SK-N-SH treated with all-trans-retinoic acid at 6 μM for 48 hours (cell line): ENCODE results near the gene FHIT.

Source experiments
- ATAC-seq: fragments of 200-7000 bp; cut with Tn5 transposase; 3 replicates; pipeline ENCODE4 v1.9.1; 2020; ENCODE audit warnings: mild to moderate bottlenecking, moderate library complexity
- ARNTL ChIP-seq: fragments of 450-650 bp; formaldehyde crosslinking; IDR thresholded peaks from 2 replicates; pipeline ENCODE4 v1.5.0; 2020; ENCODE audit warnings: low read depth, mild to moderate bottlenecking, moderate library complexity, borderline replicate concordance
- BACH2 ChIP-seq: fragments of 250-450 bp; sonication (Bioruptor Pico); IDR thresholded peaks from 2 replicates; pipeline ENCODE4 v1.9.0; 2021; ENCODE audit warnings: mild to moderate bottlenecking, borderline replicate concordance
- CSDC2 ChIP-seq: fragments of 250-450 bp; sonication (Bioruptor Pico); IDR thresholded peaks from 2 replicates; pipeline ENCODE4 v1.5.0; 2020; ENCODE audit warnings: mild to moderate bottlenecking, moderate library complexity
- GLIS3 ChIP-seq: fragments of 250-450 bp; sonication (Bioruptor Pico); IDR thresholded peaks from 2 replicates; pipeline ENCODE4 v1.5.0; 2020; ENCODE audit warnings: mild to moderate bottlenecking, moderate library complexity
- ISL1 ChIP-seq: fragments of 250-450 bp; sonication (Bioruptor Pico); IDR thresholded peaks from 2 replicates; pipeline ENCODE4 v2.1.2; 2022; ENCODE audit warnings: mild to moderate bottlenecking, moderate library complexity
- OSR1 ChIP-seq: fragments of 250-450 bp; sonication (Bioruptor Pico); IDR thresholded peaks from 2 replicates; pipeline ENCODE4 v1.8.0; 2022; ENCODE audit warnings: moderate library complexity, mild to moderate bottlenecking, inconsistent platforms
- PPARA ChIP-seq: fragments of 250-450 bp; sonication (Bioruptor Pico); IDR thresholded peaks from 2 replicates; pipeline ENCODE4 v1.5.0; 2020; ENCODE audit warnings: mild to moderate bottlenecking, borderline replicate concordance
- RARB ChIP-seq: fragments of 250-450 bp; sonication (Bioruptor Pico); IDR thresholded peaks from 2 replicates; pipeline ENCODE4 v1.8.0; 2021; ENCODE audit warnings: mild to moderate bottlenecking, moderate library complexity
- SNAI2 ChIP-seq: fragments of 250-450 bp; sonication (Bioruptor Pico); IDR thresholded peaks from 2 replicates; pipeline ENCODE4 v1.5.0; 2020; ENCODE audit warnings: mild to moderate bottlenecking, moderate library complexity
- TCF4 ChIP-seq: fragments of 250-450 bp; sonication (Bioruptor Pico); IDR thresholded peaks from 2 replicates; pipeline ENCODE4 v1.8.0; 2021; ENCODE audit warnings: mild to moderate bottlenecking, moderate library complexity, borderline replicate concordance
- TOX ChIP-seq: fragments of 250-450 bp; sonication (Bioruptor Pico); IDR thresholded peaks from 2 replicates; pipeline ENCODE4 v1.8.0; 2021; ENCODE audit warnings: mild to moderate bottlenecking, moderate library complexity, borderline replicate concordance
- ZC3H10 ChIP-seq: fragments of 250-450 bp; sonication (Bioruptor Pico); IDR thresholded peaks from 2 replicates; pipeline ENCODE4 v1.5.1; 2021; ENCODE audit warnings: mild to moderate bottlenecking, moderate library complexity
- ZFP3 ChIP-seq: fragments of 250-450 bp; sonication (Bioruptor Pico); IDR thresholded peaks from 2 replicates; pipeline ENCODE4 v1.5.0; 2020; ENCODE audit warnings: mild to moderate bottlenecking, moderate library complexity
- ZNF565 ChIP-seq: fragments of 450-650 bp; formaldehyde crosslinking; conservative IDR thresholded peaks from 2 replicates; pipeline ENCODE4 v1.5.0; 2020; ENCODE audit warnings: low read depth, mild to moderate bottlenecking, moderate library complexity
- ZNF70 ChIP-seq: fragments of 450-650 bp; formaldehyde crosslinking; IDR thresholded peaks from 2 replicates; pipeline ENCODE4 v1.5.0; 2020; ENCODE audit warnings: mild to moderate bottlenecking, moderate library complexity
- ZNF8 ChIP-seq: fragments of 450-650 bp; formaldehyde crosslinking; IDR thresholded peaks from 2 replicates; pipeline ENCODE4 v1.5.0; 2020; ENCODE audit warnings: mild to moderate bottlenecking, moderate library complexity
- TF ChIP-seq, protein P1 (sequence below): fragments of 250-450 bp; sonication (Bioruptor Pico); IDR thresholded peaks from 2 replicates; pipeline ENCODE4 v1.5.0; 2020; ENCODE audit warnings: mild to moderate bottlenecking, moderate library complexity
- TF ChIP-seq, protein P2 (sequence below): fragments of 250-450 bp; sonication (Bioruptor Pico); IDR thresholded peaks from 2 replicates; pipeline ENCODE4 v1.5.1; 2020; ENCODE audit warnings: low read depth, mild to moderate bottlenecking, moderate library complexity
- TF ChIP-seq, protein P3 (sequence below): fragments of 250-450 bp; sonication (Bioruptor Pico); IDR thresholded peaks from 2 replicates; pipeline ENCODE4 v1.8.0; 2020; ENCODE audit warnings: mild to moderate bottlenecking, moderate library complexity, borderline replicate concordance
- TF ChIP-seq, protein P4 (sequence below): fragments of 250-450 bp; sonication (Bioruptor Pico); IDR thresholded peaks from 2 replicates; pipeline ENCODE4 v1.5.1; 2021; ENCODE audit warnings: mild to moderate bottlenecking, moderate library complexity

FHIT gene

DNA sequence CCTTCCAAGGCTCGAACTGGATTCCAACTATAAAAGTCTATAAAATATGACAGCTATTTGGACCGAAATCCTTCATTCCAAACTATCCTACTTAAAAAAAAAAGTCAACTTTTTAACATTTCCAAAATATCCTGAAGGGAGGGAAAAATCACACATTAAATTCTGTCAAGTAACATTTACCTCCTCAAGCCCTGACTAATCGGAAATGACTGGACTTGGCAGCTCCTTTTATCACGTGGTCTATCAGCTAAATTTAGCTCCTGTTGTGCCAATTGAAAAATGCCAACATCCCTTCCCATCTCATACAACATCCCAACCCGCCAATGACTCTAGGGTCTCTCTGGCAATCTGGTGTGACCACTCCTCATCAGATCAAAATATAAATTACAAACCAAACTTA lies 297.9 kb downstream of the FHIT start:
- TF ChIP-seq TCF4 (CRISPR knock-in tag) (no peak), ZNF565 (no peak), OSR1 (CRISPR knock-in tag) (no peak)
- TF ChIP-seq, protein P1, sequence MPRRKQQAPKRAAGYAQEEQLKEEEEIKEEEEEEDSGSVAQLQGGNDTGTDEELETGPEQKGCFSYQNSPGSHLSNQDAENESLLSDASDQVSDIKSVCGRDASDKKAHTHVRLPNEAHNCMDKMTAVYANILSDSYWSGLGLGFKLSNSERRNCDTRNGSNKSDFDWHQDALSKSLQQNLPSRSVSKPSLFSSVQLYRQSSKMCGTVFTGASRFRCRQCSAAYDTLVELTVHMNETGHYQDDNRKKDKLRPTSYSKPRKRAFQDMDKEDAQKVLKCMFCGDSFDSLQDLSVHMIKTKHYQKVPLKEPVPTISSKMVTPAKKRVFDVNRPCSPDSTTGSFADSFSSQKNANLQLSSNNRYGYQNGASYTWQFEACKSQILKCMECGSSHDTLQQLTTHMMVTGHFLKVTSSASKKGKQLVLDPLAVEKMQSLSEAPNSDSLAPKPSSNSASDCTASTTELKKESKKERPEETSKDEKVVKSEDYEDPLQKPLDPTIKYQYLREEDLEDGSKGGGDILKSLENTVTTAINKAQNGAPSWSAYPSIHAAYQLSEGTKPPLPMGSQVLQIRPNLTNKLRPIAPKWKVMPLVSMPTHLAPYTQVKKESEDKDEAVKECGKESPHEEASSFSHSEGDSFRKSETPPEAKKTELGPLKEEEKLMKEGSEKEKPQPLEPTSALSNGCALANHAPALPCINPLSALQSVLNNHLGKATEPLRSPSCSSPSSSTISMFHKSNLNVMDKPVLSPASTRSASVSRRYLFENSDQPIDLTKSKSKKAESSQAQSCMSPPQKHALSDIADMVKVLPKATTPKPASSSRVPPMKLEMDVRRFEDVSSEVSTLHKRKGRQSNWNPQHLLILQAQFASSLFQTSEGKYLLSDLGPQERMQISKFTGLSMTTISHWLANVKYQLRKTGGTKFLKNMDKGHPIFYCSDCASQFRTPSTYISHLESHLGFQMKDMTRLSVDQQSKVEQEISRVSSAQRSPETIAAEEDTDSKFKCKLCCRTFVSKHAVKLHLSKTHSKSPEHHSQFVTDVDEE (CRISPR knock-in tag): no peak
- no peak for ATAC-seq

DNA sequence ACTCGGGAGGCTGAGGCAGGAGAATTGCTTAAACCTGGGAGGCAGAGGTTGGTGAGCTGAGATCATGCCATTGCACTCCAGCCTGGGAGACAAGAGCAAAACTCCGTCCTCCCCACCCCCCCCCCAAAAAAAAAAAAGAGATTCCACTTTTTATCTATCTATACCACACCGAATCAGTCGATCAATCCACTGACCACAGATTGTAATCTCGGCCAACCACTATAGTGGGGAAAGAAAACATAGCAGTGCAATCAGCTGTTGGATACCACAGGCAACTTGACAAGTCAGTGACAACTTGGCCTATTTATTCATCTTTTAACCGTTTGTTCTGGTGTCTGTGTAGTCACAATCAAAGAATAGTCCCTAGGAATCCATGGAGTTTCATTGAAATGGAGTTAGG lies 299.2 kb downstream of the FHIT start:
- TF ChIP-seq, protein P2, sequence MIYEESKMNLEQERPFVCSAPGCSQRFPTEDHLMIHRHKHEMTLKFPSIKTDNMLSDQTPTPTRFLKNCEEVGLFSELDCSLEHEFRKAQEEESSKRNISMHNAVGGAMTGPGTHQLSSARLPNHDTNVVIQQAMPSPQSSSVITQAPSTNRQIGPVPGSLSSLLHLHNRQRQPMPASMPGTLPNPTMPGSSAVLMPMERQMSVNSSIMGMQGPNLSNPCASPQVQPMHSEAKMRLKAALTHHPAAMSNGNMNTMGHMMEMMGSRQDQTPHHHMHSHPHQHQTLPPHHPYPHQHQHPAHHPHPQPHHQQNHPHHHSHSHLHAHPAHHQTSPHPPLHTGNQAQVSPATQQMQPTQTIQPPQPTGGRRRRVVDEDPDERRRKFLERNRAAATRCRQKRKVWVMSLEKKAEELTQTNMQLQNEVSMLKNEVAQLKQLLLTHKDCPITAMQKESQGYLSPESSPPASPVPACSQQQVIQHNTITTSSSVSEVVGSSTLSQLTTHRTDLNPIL (CRISPR knock-in tag): no peak
- TF ChIP-seq, protein P1 (CRISPR knock-in tag): no peak
- TF ChIP-seq ZC3H10 (CRISPR knock-in tag): no peak
- no peak for TF ChIP-seq PPARA (CRISPR knock-in tag)
- no peak for TF ChIP-seq OSR1 (CRISPR knock-in tag)
- no peak for ATAC-seq

DNA sequence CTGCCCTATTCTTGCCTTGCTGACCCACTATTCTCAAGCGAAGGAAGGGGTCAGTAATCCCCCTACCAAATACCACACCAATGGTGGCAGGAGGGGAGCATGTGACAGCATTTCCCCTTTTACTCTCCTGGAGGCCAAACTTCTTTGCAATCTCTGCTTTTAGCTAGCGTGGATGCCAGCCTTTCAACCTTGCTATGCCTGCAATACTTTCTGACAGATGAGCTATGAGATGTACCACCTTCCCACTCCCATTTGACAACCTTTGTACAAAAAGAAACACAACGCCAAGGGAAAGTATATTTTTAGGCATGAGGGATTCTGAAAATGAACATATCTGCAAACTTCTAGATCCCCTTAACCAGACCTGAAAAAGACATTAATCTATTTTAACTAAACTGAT lies 302.1 kb downstream of the FHIT start:
- no peak for ATAC-seq
- TF ChIP-seq, protein P3, sequence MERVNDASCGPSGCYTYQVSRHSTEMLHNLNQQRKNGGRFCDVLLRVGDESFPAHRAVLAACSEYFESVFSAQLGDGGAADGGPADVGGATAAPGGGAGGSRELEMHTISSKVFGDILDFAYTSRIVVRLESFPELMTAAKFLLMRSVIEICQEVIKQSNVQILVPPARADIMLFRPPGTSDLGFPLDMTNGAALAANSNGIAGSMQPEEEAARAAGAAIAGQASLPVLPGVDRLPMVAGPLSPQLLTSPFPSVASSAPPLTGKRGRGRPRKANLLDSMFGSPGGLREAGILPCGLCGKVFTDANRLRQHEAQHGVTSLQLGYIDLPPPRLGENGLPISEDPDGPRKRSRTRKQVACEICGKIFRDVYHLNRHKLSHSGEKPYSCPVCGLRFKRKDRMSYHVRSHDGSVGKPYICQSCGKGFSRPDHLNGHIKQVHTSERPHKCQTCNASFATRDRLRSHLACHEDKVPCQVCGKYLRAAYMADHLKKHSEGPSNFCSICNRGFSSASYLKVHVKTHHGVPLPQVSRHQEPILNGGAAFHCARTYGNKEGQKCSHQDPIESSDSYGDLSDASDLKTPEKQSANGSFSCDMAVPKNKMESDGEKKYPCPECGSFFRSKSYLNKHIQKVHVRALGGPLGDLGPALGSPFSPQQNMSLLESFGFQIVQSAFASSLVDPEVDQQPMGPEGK (CRISPR knock-in tag): no peak
- TF ChIP-seq ARNTL (no peak), ZNF8 (CRISPR knock-in tag) (no peak), PPARA (CRISPR knock-in tag) (no peak), SNAI2 (no peak), ZFP3 (CRISPR knock-in tag) (no peak), GLIS3 (no peak), BACH2 (CRISPR knock-in tag) (no peak), ISL1 (CRISPR knock-in tag) (no peak), ZNF70 (no peak), CSDC2 (no peak), ZC3H10 (CRISPR knock-in tag) (no peak), TCF4 (CRISPR knock-in tag) (no peak), OSR1 (CRISPR knock-in tag) (no peak), TOX (CRISPR knock-in tag) (no peak), ZNF565 (no peak), RARB (CRISPR knock-in tag) (no peak)
- TF ChIP-seq, protein P1 (CRISPR knock-in tag): no peak
- TF ChIP-seq, protein P2 (CRISPR knock-in tag): no peak
- TF ChIP-seq, protein P4, sequence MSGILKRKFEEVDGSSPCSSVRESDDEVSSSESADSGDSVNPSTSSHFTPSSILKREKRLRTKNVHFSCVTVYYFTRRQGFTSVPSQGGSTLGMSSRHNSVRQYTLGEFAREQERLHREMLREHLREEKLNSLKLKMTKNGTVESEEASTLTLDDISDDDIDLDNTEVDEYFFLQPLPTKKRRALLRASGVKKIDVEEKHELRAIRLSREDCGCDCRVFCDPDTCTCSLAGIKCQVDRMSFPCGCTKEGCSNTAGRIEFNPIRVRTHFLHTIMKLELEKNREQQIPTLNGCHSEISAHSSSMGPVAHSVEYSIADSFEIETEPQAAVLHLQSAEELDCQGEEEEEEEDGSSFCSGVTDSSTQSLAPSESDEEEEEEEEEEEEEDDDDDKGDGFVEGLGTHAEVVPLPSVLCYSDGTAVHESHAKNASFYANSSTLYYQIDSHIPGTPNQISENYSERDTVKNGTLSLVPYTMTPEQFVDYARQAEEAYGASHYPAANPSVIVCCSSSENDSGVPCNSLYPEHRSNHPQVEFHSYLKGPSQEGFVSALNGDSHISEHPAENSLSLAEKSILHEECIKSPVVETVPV (CRISPR knock-in tag): no peak
